NCI-H2196 (cell line): Measurements from ENCODE around the gene GPR132.

Source experiments
- DNase-seq: peaks from one replicate; lab custom pipeline; 2025; ENCODE audit not compliant: unreplicated experiment; lab: John Stamatoyannopoulos, UW

GPR132 gene

GRCh38 chr14:105023144-105023543, 42.1 kb downstream of the GPR132 start:
- no peak for DNase-seq

DNA sequence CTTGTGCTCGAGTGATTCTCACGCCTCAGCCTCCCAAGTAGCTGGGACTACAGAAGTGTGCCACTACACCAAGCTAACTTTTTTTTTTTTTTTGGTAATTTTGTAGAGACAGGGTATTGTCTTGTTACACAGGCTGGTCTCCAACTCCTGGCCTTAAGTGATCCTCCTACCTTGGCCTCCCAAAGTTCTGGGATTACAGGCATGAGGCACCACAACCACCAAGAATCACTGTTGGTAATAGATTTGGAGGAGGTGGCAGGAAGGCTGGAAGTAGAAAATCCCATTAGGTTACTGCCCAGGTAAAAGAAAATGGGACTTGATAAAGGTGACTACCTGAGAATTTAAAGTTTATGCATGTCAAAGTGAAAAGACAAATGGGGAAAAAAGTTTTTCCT, 43.0 kb downstream of the GPR132 start:
- no peak for DNase-seq

GRCh38 chr14:105021656-105022275, 43.5 kb downstream of the GPR132 start:
- peak; percentile 23 for DNase-seq

- DNase-seq = peak; percentile 97
These were observed 44.2 kb downstream of the GPR132 start, which contains the start of gene CDCA4 for GRCh38 chr14:105020815-105021655. CDCA4 (minus strand) TSS chr14:105021083; CDS start chr14:105011929, 9,154 bp downstream.

- no peak for DNase-seq
These were observed 45.1 kb downstream of the GPR132 start for GRCh38 chr14:105019861-105020814.

GRCh38 chr14:105018414-105018813, 46.8 kb downstream of the GPR132 start:
- DNase-seq = no peak

DNA sequence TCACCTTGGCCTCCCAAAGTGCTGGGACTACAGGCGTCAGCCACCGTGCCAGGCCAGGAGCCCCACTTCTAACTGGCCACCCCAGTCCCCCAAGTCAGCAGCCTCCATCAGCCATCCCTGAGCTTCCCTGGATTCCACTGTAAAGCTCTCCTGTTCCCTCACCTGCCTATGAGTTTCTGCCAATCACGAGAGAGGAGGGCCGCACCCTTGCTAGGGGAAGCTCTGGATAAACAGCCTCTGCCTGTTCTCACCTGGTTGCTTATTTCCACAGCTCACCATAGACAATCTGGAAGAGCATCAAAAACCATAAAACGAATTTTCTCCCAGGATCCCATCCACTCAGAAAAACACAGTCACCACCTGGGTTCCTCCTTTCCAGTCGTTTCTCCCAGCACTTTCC, 49.3 kb downstream of the GPR132 start:
- no peak for DNase-seq

- no peak for DNase-seq
These were observed 50.0 kb downstream of the GPR132 start for GRCh38 chr14:105015242-105015641.

- no peak for DNase-seq
These were observed 50.6 kb downstream of the GPR132 start for GRCh38 chr14:105014631-105015030.

GRCh38 chr14:105014032-105014431, 51.2 kb downstream of the GPR132 start:
- DNase-seq = no peak

GRCh38 chr14:105013150-105013785, 52.0 kb downstream of the GPR132 start:
- peak; percentile 5 for DNase-seq

DNA sequence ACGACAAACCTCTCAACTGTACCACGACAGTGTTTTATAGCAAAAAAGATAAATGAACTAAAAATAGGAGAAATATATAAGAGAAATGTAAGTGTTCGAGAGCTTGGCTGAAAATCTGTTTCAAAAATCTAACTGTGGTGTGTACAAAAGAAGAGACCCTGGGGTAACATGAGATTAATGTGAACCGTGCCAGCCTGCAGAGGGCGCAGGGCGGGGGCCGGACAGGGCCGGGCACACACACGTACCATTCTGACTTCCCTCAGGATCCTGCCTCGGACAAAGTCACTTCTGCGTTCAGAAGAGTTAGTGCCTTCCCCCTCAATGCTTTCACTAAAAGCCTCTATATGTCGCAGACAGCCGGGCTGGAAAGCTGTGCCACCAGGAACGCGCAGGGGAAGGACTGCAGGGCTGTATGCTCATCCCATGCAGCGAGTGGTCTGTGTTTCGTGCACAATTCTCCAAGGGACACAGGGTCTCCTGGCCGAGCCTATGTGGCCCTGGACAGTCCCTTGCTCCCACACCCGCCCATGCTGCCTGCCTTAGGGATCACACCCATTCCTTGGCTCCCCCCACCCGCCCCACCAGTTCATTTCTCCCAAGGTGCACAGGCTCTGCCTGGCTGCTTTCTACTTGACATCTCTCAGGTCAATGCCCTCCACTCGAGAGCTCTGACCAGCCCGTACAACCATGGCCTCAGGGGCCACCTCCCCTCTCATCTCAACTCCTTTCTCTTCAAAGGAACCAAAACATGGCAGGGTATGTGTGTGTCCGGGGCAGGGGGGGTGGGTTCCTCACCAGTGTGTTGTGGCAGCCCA, 52.9 kb downstream of the GPR132 start:
- DNase-seq = no peak

DNA sequence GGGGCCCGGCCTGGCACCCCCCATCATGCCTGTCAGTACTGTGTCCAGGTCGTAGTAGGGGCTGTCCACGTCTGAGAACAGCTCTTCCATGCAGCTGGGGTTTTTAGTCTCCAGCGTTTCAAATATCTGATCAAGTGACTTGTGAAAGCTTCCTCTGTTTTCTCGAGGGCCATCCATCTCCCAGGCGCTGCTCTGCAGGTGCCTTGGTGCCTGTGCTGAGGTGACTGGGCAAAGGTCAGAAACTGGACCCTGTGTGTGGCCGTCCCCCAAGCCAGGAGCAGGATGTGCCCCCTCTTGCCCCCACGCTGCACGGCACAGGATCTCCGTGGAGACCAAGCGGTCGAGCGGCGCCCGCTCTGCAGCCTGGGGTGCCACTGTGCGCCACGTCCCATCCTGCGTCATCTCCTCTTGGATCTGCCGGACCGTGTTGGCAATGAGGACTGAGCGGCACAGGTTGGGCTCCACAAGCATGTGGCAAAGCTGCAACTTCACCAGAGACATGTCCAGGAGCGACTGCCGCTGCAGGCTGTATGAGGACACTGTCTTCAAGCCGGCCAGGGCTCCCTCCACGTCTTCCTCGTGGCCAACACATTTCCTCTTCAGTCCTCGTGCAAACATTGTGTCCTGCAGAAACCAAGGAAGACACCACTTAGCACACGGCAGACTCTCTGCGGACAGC, 53.8 kb downstream of the GPR132 start:
- DNase-seq = no peak

GRCh38 chr14:105010891-105011291, 54.3 kb downstream of the GPR132 start:
- DNase-seq = no peak

DNA sequence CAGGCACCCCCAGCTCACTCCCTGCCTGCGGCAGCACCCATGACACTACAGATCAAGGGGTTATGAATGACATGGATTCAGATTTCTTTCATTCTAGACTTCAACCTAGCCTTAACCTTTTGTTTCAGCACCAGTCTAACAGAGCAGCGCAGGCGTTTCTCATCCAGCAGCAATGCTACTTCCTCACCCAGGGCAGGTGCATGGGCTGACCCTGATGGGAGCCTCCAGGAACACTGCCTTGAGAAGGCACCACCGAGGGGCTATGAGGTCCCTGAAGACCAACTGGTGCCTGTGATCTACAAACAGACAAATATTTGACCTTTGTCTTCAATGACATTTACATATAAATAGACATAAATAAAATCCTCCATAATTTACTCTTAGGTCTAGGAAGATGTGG, 55.1 kb downstream of the GPR132 start:
- no peak for DNase-seq

DNA sequence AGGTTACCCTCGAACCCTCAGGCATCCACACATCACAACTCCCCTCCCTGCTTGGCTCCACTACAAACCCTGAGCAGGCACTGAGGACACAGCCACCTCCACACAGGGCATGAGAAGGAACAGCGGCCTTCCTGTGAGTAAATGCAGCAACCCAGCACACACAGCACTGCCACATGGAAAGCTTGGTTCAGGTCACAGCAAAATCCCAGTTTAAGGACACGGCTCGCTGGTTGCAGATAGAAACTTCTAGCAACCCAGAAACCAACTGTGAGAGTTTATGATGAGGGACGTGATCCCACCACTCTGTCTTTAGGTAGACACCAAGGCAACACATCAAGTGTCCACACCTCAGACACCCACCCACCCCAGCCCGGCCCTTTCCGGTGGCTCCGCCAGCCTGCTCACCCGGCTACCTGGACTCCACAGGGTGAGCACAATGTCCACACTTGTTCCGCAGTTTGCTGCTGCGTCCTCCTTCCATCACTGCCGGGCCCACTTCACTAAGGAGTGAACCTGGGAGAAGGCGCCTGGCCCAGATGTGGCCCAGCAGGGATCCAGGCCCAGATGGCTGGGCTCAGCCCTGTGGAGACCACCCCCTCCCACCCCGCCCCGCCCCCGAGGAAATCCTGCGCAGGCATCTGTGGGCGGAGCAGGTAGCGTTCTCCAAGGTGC, 57.5 kb downstream of the GPR132 start:
- no peak for DNase-seq

- DNase-seq = no peak
These were observed 58.2 kb downstream of the GPR132 start for GRCh38 chr14:105006831-105007592.
